HepG2 (cell line): ENCODE results near the gene F2RL3. TPM values are rescaled to one million over a fixed set of nuclear protein-coding genes. Genes with fewer than 3 reads are reported as not detected.

Experiments used
- ATAC-seq: fragments of 200-7000 bp; cut with Tn5 transposase; 3 replicates; pipeline ENCODE4 v1.9.1; 2020; ENCODE audit warnings: mild to moderate bottlenecking, moderate library complexity
- BruUV-seq: library from RNA; stranded (reverse); fragments of 400-500 nt; replicated peaks from 2 replicates; lab custom pipeline; 2021; lab: Mats Ljungman, UMichigan
- CTCF ChIA-PET: fragments of 300-600 bp; formaldehyde crosslinking; extraction: SDS; loops from one replicate; lab custom pipeline; 2021; ENCODE audit warnings: low total read pairs, inconsistent platforms, low intra/inter-chr PET ratio; lab: Yijun Ruan, JAX
- POLR2A ChIA-PET: fragments of 350-600 bp; sonication (Branson Sonifier 250); formaldehyde crosslinking; loops from one replicate; lab custom pipeline; 2020; ENCODE audit warnings: antibody characterized with exemption, inconsistent platforms; lab: Yijun Ruan, JAX
- DNase-seq: peaks from one replicate; pipeline ENCODE4 v3.0.0-alpha.2; 2015; ENCODE audit warnings: low spot score
- FAIRE-seq: peaks from 3 replicates; lab custom pipeline; 2011; peaks lifted over from hg19 to GRCh38; lab: Jason Lieb, UNC
- H2AFZ ChIP-seq: one replicate; pipeline ENCODE4 v1.6.1; 2011; ENCODE audit warnings: low read length, inconsistent platforms
- H3K27ac ChIP-seq: fragments of 300-600 bp; 3 replicates; pipeline ENCODE4 v1.8.0; 2011; ENCODE audit warnings: mixed run types, mild to moderate bottlenecking, mixed read lengths, low read length, inconsistent platforms; ENCODE audit not compliant: insufficient read depth; ENCODE audit errors: extremely low read length
- H3K27me3 ChIP-seq, 2 experiments: fragments of 200-600 bp in 1 of 2; 2 replicates in 1 of 2; 3 replicates in 1 of 2; pipeline versions ENCODE4 v1.6.0 to v1.8.0; 2011; ENCODE audit warnings: low read length in 2 of 2, mild to moderate bottlenecking in 2 of 2, moderate library complexity in 2 of 2, inconsistent platforms in 1 of 2; ENCODE audit not compliant: insufficient read depth in 2 of 2, control insufficient read depth in 1 of 2
- H3K36me3 ChIP-seq, 2 experiments: fragments of 200-600 bp in 1 of 2; replicated peaks in 1 of 2; 2 replicates in 1 of 2; 3 replicates in 1 of 2; pipeline versions ENCODE4 v1.5.1 to v1.8.0; 2011; ENCODE audit warnings: low read length in 2 of 2, inconsistent platforms in 1 of 2; ENCODE audit not compliant: insufficient read depth in 2 of 2, control insufficient read depth in 1 of 2
- H3K4me1 ChIP-seq: 2 replicates; pipeline ENCODE4 v1.5.1; 2012; ENCODE audit warnings: low read length, inconsistent platforms; ENCODE audit not compliant: insufficient read depth
- H3K4me2 ChIP-seq: 2 replicates; pipeline ENCODE4 v1.6.0; 2011; ENCODE audit warnings: low read depth, low read length, inconsistent platforms
- H3K4me3 ChIP-seq, 3 experiments: fragments of 200-600 bp in 1 of 3; sonication (generic), shearing (Covaris generic) in 1 of 3; replicated peaks in 1 of 3; 2 replicates each; pipeline ENCODE4 v1.5.1; 2011 to 2016; ENCODE audit warnings: low read length in 3 of 3, inconsistent platforms in 2 of 3, low read depth in 2 of 3, mild to moderate bottlenecking in 2 of 3, control low read depth in 1 of 3, mixed read lengths in 1 of 3; ENCODE audit not compliant: insufficient read depth in 1 of 3
- H3K79me2 ChIP-seq: one replicate; pipeline ENCODE4 v1.6.1; 2011; ENCODE audit warnings: low read length, inconsistent platforms; ENCODE audit not compliant: insufficient read depth
- H3K9ac ChIP-seq: 2 replicates; pipeline ENCODE4 v1.6.0; 2011; ENCODE audit warnings: mild to moderate bottlenecking, low read depth, low read length, inconsistent platforms; ENCODE audit not compliant: insufficient read depth
- H3K9me3 ChIP-seq: 2 replicates; pipeline ENCODE4 v1.5.1; 2012; ENCODE audit warnings: mild to moderate bottlenecking, low read length
- H4K20me1 ChIP-seq: 2 replicates; pipeline ENCODE4 v1.6.0; 2011; ENCODE audit warnings: inconsistent platforms, mild to moderate bottlenecking, low read length, moderate library complexity; ENCODE audit not compliant: insufficient read depth
- CEBPB ChIP-seq: IDR thresholded peaks from 2 replicates; pipeline ENCODE4 v1.6.1; 2011; ENCODE audit warnings: low read depth, low read length, improper control_type of control experiment, borderline replicate concordance
- EEA1 ChIP-seq: sonication (generic); formaldehyde crosslinking; IDR thresholded peaks from 2 replicates; pipeline ENCODE4 v1.5.1; 2020; ENCODE audit warnings: mild to moderate bottlenecking, missing genetic modification reagents, borderline replicate concordance
- FOXK2 ChIP-seq: fragments of 450-650 bp; IDR thresholded peaks from 2 replicates; pipeline ENCODE4 v1.6.1; 2016
- HNRNPLL ChIP-seq: fragments of 200-400 bp; formaldehyde crosslinking; IDR thresholded peaks from 2 replicates; pipeline ENCODE4 v1.6.1; 2017; ENCODE audit warnings: mild to moderate bottlenecking, low read depth, low read length; ENCODE audit not compliant: poor library complexity, severe bottlenecking
- KAT7 ChIP-seq: IDR thresholded peaks from 2 replicates; pipeline ENCODE4 v1.6.1; 2018; ENCODE audit warnings: borderline replicate concordance, missing compliant biosample characterization
- KAT8 ChIP-seq: IDR thresholded peaks from 2 replicates; pipeline ENCODE4 v1.6.1; 2016; ENCODE audit warnings: missing genetic modification reagents, missing compliant biosample characterization
- PITX1 ChIP-seq: sonication (generic); formaldehyde crosslinking; IDR thresholded peaks from 2 replicates; pipeline ENCODE4 v1.5.1; 2020; ENCODE audit warnings: mild to moderate bottlenecking, missing genetic modification reagents
- SCMH1 ChIP-seq: sonication (generic); formaldehyde crosslinking; IDR thresholded peaks from 2 replicates; pipeline ENCODE4 v1.9.0; 2021; ENCODE audit warnings: missing genetic modification reagents, mild to moderate bottlenecking, borderline replicate concordance
- ZFP36 ChIP-seq: fragments of 150-350 bp; IDR thresholded peaks from 2 replicates; pipeline ENCODE4 v1.6.1; 2018; ENCODE audit warnings: borderline replicate concordance, low read length, low read depth; ENCODE audit not compliant: partially characterized antibody
- ZGPAT ChIP-seq: IDR thresholded peaks from 2 replicates; pipeline ENCODE4 v1.6.1; 2016; ENCODE audit warnings: mild to moderate bottlenecking
- ZNF432 ChIP-seq: sonication (generic); formaldehyde crosslinking; IDR thresholded peaks from 2 replicates; pipeline ENCODE4 v1.5.0; 2020; ENCODE audit warnings: missing genetic modification reagents, mild to moderate bottlenecking, borderline replicate concordance
- ZNF501 ChIP-seq: sonication (generic); formaldehyde crosslinking; IDR thresholded peaks from 2 replicates; pipeline ENCODE4 v1.5.1; 2020; ENCODE audit warnings: mild to moderate bottlenecking, moderate library complexity, missing genetic modification reagents
- ZNF607 ChIP-seq: sonication (generic); formaldehyde crosslinking; IDR thresholded peaks from 2 replicates; pipeline ENCODE4 v1.5.1; 2020; ENCODE audit warnings: missing genetic modification reagents, mild to moderate bottlenecking, borderline replicate concordance
- WGBS: methylation state at CpG from one replicate; pipeline ENCODE4 v1.1.6; 2017; ENCODE audit warnings: low lambda C conversion rate; 5-methylcytosine and 5-hydroxymethylcytosine counted together
- in situ Hi-C: cut with HindIII; loops from 2 replicates; pipeline ENCODE4 v1.10.0; 2017; ENCODE audit warnings: low pct_unique_long_range_greater_than_20kb; ENCODE audit not compliant: extremely low pct_ligation_motif_present
- intact Hi-C: fragments of 100-400 bp; cut with micrococcal nuclease; formaldehyde crosslinking; loops from one replicate; pipeline ENCODE4 v1.10.0; 2022; ENCODE audit not compliant: unreplicated experiment
- polyA plus RNA-seq, 8 experiments: library from polyadenylated mRNA; depleted of rRNA in 3 of 8; stranded (reverse) in 7 of 8; unstranded in 1 of 8; fragments of >200 nt; fragmentation: Illumina TruSeq in 4 of 8; extraction: Trizol in 4 of 8; gene quantifications; 2 replicates each; pipeline versions ENCODE4 v1.2.1 to v1.2.3, GENCODE V29; 2011 to 2016; ENCODE audit warnings: low read depth in 4 of 8, missing spikeins in 1 of 8, mixed read lengths in 1 of 8; ENCODE audit not compliant: insufficient read depth in 1 of 8
- total RNA-seq, 5 experiments: library from RNA; depleted of rRNA; stranded (reverse); fragments of >200 nt; fragmentation: Illumina TruSeq; extraction: Trizol; gene quantifications; 2 replicates each; pipeline ENCODE4 v1.2.3, GENCODE V29; 2016; ENCODE audit warnings: low read depth in 1 of 5
- TF ChIP-seq, protein P1 (sequence below): sonication (generic); formaldehyde crosslinking; IDR thresholded peaks from 2 replicates; pipeline ENCODE4 v1.9.0; 2022; ENCODE audit warnings: low read depth, missing genetic modification reagents
- TF ChIP-seq, protein P2 (sequence below): sonication (generic); formaldehyde crosslinking; IDR thresholded peaks from 2 replicates; pipeline ENCODE4 v1.5.0; 2020; ENCODE audit warnings: missing genetic modification reagents
- TF ChIP-seq, protein P3 (sequence below): sonication (generic); formaldehyde crosslinking; IDR thresholded peaks from 2 replicates; pipeline ENCODE4 v1.4.0; 2020; ENCODE audit warnings: mild to moderate bottlenecking, missing genetic modification reagents

F2RL3 gene
- total and polyA plus RNA-seq, 2 of the 13 experiments (the other 11 are each of a cell fraction or from before 2014, with no cell fraction given) = not detected

DNA sequence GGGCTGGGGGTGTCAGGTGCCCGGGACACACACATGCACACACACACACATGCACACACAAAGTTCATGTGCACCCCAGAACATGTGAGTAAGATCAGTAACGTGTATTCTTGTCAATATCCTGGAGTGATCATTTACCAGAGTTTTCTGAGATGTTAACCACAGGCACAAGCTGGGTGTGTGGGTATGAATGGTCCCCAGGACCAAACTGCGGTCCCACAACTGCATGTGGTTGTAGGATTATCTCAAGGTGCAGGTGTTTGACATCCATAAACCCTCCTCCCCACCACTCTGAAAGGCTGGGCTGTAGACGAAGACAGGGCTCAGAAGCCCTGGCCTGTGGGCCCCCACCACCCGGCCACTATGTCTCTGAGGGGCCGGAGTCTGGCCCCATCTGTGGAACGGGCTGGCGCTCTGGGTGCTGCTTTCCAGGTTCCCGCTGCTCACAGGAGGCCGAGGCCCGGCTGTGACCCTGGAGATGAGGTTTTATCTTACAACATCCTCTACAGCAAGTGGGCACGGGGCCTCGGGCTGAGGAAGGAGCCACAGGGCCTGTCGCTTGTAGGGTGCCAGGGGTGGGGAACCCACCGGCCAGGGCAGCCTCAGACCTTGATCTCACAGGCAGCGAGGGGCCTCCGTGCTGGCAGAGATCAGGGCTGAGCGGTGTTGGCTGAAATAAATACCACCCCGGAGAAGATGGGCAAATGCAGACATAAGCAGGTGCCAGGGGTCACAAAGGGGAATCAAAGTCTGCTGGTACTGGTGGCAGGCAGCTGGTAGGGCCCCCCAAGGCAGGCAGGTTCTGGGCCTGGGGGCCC, 4.3 kb downstream of the F2RL3 start:
- H2AFZ ChIP-seq = no peak overlapping the region
- 0 out of 2 replicates have a peak overlapping the region, but pooled peaks have one; percentile 43 for H3K9ac ChIP-seq
- peaks cover 51% of the 10 kb centered on the region for H3K4me1 ChIP-seq
- POLR2A ChIA-PET = no interaction called here
- peaks cover 4 to 42% of the 10 kb centered on the region in 2 experiments; a peak in 4 of 5 replicates for H3K27me3 ChIP-seq
- DNase-seq = no peak
- FAIRE-seq = no peak
- no peaks in the 10 kb centered on the region for H3K9me3 ChIP-seq
- H3K36me3 ChIP-seq = no peaks in the 10 kb centered on the region
- CTCF ChIA-PET = no interaction called here
- in situ Hi-C loops = no loop called here
- WGBS = 21% methylated on average over 9 of the region's 19 CpGs
- no peak for ATAC-seq
- H4K20me1 ChIP-seq = no peaks in the 10 kb centered on the region
- intact Hi-C loops = no loop called here
- no TSS peak for BruUV-seq
- no peaks in the 10 kb centered on the region for H3K79me2 ChIP-seq
- no peak overlapping the region for H3K27ac ChIP-seq
- peak overlapping the region in 2 of 3 experiments; percentile 34 to 55; a peak in 3 of 6 replicates for H3K4me3 ChIP-seq
- peak overlapping the region; percentile 77 for H3K4me2 ChIP-seq
- TF ChIP-seq FOXK2 (no peak), PITX1 (0 out of 2 replicates have a peak, but pooled peaks have one; percentile 23), CEBPB (no peak), ZFP36 (no peak), SCMH1 (CRISPR knock-in tag) (no peak), ZNF607 (CRISPR knock-in tag) (no peak), KAT7 (CRISPR knock-in tag) (no peak), ZNF501 (CRISPR knock-in tag) (peak; percentile 44; the same call in 1 of the 2 replicates), HNRNPLL (peak; percentile 24), ZGPAT (CRISPR knock-in tag) (0 out of 2 replicates have a peak, but pooled peaks have one; percentile 19), EEA1 (CRISPR knock-in tag) (no peak), KAT8 (CRISPR knock-in tag) (0 out of 2 replicates have a peak, but pooled peaks have one; percentile 22), ZNF432 (CRISPR knock-in tag) (no peak)
- TF ChIP-seq, protein P1, sequence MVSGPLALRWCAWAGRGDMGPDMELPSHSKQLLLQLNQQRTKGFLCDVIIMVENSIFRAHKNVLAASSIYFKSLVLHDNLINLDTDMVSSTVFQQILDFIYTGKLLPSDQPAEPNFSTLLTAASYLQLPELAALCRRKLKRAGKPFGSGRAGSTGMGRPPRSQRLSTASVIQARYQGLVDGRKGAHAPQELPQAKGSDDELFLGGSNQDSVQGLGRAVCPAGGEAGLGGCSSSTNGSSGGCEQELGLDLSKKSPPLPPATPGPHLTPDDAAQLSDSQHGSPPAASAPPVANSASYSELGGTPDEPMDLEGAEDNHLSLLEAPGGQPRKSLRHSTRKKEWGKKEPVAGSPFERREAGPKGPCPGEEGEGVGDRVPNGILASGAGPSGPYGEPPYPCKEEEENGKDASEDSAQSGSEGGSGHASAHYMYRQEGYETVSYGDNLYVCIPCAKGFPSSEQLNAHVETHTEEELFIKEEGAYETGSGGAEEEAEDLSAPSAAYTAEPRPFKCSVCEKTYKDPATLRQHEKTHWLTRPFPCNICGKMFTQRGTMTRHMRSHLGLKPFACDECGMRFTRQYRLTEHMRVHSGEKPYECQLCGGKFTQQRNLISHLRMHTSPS (CRISPR knock-in tag) = peak; percentile 36; the same call in 1 of the 2 replicates
- TF ChIP-seq, protein P2, sequence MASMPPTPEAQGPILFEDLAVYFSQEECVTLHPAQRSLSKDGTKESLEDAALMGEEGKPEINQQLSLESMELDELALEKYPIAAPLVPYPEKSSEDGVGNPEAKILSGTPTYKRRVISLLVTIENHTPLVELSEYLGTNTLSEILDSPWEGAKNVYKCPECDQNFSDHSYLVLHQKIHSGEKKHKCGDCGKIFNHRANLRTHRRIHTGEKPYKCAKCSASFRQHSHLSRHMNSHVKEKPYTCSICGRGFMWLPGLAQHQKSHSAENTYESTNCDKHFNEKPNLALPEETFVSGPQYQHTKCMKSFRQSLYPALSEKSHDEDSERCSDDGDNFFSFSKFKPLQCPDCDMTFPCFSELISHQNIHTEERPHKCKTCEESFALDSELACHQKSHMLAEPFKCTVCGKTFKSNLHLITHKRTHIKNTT (CRISPR knock-in tag) = no peak
- TF ChIP-seq, protein P3, sequence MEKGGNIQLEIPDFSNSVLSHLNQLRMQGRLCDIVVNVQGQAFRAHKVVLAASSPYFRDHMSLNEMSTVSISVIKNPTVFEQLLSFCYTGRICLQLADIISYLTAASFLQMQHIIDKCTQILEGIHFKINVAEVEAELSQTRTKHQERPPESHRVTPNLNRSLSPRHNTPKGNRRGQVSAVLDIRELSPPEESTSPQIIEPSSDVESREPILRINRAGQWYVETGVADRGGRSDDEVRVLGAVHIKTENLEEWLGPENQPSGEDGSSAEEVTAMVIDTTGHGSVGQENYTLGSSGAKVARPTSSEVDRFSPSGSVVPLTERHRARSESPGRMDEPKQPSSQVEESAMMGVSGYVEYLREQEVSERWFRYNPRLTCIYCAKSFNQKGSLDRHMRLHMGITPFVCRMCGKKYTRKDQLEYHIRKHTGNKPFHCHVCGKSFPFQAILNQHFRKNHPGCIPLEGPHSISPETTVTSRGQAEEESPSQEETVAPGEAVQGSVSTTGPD (CRISPR knock-in tag) = no peak
